Esophagus mucosa (tissue), 1 donor: Measurements from ENCODE around the gene PCDHGC3. TPM values are rescaled to one million over a fixed set of nuclear protein-coding genes. Genes with fewer than 3 reads are reported as not detected.

Source experiments
- ATAC-seq: fragments of 200-7000 bp; cut with Tn5 transposase; one replicate; pipeline ENCODE4 v1.9.1; 2020
- total RNA-seq: library from RNA; stranded (reverse); gene quantifications from one replicate; pipeline ENCODE4 v1.2.4, GENCODE V29; 2023
- donor health status: DM: yes; HTN: yes; CAD: no.

The PCDHGC3 gene
- total RNA-seq, 1 donor from 2014 or later: 38.8 TPM

DNA sequence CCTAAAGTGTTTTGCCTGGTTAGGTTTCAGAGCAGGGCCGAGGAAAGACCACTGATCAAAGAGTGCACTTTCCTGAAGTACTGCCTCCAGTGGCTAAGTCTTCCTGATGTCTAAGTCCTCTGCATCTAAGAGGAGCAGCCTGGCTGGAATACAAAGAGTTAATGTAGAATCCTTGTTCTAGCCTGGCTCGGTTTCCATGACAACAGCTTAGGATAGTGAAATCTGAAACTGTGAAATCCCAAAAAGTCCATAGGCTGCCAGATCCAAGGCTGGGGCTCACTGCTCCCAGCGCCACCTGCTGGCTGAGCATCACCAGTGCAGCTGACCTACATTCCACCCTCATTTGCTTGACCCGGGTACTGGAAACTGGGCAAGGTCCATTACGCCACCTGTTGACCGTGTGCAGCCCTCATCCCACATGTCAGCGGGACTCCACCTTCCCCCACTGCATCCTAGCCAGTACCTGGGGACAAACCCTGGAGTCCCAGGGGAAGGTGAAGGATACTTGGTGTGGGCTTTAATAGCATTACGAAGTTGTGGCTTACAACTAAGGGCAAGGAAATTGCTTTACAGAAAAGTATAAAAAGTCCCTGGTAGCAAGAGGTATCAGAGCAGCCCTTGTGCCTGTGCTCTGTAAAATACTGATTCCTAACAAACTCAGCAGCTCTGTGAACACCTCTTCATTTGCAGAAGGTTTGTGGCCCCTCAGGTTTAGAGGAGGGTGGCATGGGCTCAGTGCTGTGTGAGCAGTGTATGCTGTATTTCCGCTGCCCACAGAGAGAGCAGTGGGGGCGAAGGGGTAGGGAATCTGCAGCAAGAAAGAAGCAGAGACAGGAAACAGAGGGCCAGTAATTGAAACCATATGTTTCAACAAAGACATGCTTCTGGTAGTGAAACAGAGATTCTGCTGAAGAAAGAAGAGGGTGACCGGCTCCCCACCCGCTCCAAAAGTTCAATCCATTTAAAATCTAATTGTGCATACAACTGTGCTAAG, 49.1 kb downstream of the PCDHGC3 start:
- ATAC-seq: peak; percentile 83

DNA sequence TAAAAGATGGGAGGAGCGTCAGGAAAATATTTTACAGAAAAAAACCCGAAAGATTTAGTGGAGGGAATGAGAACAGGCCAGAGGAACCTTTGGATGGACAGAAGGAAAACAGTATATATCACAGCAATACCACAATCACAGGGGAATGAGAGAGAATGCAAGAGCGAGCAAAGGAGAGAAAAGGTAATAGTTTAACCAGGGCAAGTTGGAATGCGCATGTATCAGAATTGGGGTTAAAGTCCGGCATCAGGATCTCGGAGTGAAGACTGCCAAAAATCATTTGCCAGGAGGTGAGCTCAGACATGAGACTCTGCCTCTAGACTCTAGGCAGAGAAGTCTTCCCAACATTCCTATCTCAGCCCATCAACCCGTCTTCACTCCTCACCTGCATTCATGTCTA, 49.9 kb downstream of the PCDHGC3 start:
- no peak for ATAC-seq

DNA sequence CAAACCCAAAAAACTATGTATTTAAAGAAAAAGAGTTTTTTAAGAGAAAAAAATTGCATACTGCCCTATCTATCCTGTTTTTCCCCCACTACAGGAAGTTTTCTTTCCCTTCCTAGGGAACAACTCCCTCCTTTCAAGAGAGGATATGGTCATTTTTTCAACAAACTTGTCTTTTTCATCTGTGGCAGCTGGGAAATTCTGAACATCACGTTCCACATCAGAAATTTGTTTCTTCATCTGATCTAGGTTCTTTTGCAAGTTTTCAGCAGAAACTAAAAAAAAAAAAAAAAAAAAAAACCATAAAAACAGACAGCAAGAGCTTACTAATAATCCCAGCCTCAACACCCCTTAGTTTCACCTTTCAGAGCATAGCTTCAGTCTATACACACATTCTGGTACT, 51.7 kb downstream of the PCDHGC3 start:
- ATAC-seq: no peak

Other genes with a start within 250 kb of the PCDHGC3 start
- 0.44 TPM for gene PCDHB15, start 230.6 kb upstream of the PCDHGC3 start, total RNA-seq
- gene SLC25A2, start 171.9 kb upstream of the PCDHGC3 start, total RNA-seq: 0.24 TPM
- 35.1 TPM for gene TAF7, start 155.2 kb upstream of the PCDHGC3 start, total RNA-seq
- gene PCDHGA1, start 145.5 kb upstream of the PCDHGC3 start, total RNA-seq: 0.40 TPM
- gene PCDHGA2, start 137.2 kb upstream of the PCDHGC3 start, total RNA-seq: 0.68 TPM
- 0.76 TPM for gene PCDHGA3, start 132.1 kb upstream of the PCDHGC3 start, total RNA-seq
- 0.92 TPM for gene PCDHGB1, start 125.9 kb upstream of the PCDHGC3 start, total RNA-seq
- gene PCDHGA4, start 120.9 kb upstream of the PCDHGC3 start, total RNA-seq: 0.48 TPM
- 1.2 TPM for gene PCDHGB2, start 116.0 kb upstream of the PCDHGC3 start, total RNA-seq
- gene PCDHGA5, start 111.8 kb upstream of the PCDHGC3 start, total RNA-seq: 0.72 TPM
- 0.76 TPM for gene PCDHGB3, start 105.7 kb upstream of the PCDHGC3 start, total RNA-seq
- 1.2 TPM for gene PCDHGA6, start 102.1 kb upstream of the PCDHGC3 start, total RNA-seq
- 1.6 TPM for gene PCDHGA7, start 93.2 kb upstream of the PCDHGC3 start, total RNA-seq
- gene PCDHGB4, start 88.3 kb upstream of the PCDHGC3 start, total RNA-seq: 2.8 TPM
- 0.64 TPM for gene PCDHGA8, start 83.3 kb upstream of the PCDHGC3 start, total RNA-seq
- 5.8 TPM for gene PCDHGB5, start 78.0 kb upstream of the PCDHGC3 start, total RNA-seq
- 3.1 TPM for gene PCDHGA9, start 73.2 kb upstream of the PCDHGC3 start, total RNA-seq
- gene PCDHGB6, start 67.9 kb upstream of the PCDHGC3 start, total RNA-seq: 3.0 TPM
- gene PCDHGA10, start 63.0 kb upstream of the PCDHGC3 start, total RNA-seq: 5.3 TPM
- 3.3 TPM for gene PCDHGB7, start 58.3 kb upstream of the PCDHGC3 start, total RNA-seq
- 1.9 TPM for gene PCDHGA11, start 54.9 kb upstream of the PCDHGC3 start, total RNA-seq
- gene PCDHGA12, start 45.5 kb upstream of the PCDHGC3 start, total RNA-seq: 1.5 TPM
- gene PCDHGC4, start 9.1 kb downstream of the PCDHGC3 start, total RNA-seq: 1.1 TPM
- 1.0 TPM for gene PCDHGC5, start 13.1 kb downstream of the PCDHGC3 start, total RNA-seq
- gene DIAPH1, start 143.0 kb downstream of the PCDHGC3 start, total RNA-seq: 108 TPM
- 48.2 TPM for gene HDAC3, start 160.9 kb downstream of the PCDHGC3 start, total RNA-seq
- gene RELL2, start 161.0 kb downstream of the PCDHGC3 start, total RNA-seq: 4.5 TPM
- gene FCHSD1, start 175.5 kb downstream of the PCDHGC3 start, total RNA-seq: 5.8 TPM
- gene ARAP3, start 206.3 kb downstream of the PCDHGC3 start, total RNA-seq: 3.3 TPM